ENCODE data around the gene PIBF1. TPM values are rescaled to one million over a fixed set of nuclear protein-coding genes. Genes with fewer than 3 reads are reported as not detected.

Gene PIBF1
- 10 to 100 TPM; 13.2 to 54.0 (median 30.6) TPM for total RNA-seq

GRCh38 chr13:72781451-72782439 is at the start of gene PIBF1, which contains the start of gene DIS3:
TSS of gene PIBF1 (plus strand) at chr13:72782133. CDS start at chr13:72783470, 1,337 bp downstream.
TSS of gene DIS3 (minus strand) at chr13:72781900. CDS start at chr13:72781832, 68 bp downstream.
- no peak for TF ChIP-seq CTCF (IDR thresholded peaks at IDR 0.05; ENCODE audit: low read depth)

- TF ChIP-seq CTCF (IDR thresholded peaks at IDR 0.05; ENCODE audit: low read depth): no peak
Observed at GRCh38 chr13:72737033-72737432, 44.9 kb upstream of the PIBF1 start.

- TF ChIP-seq CTCF (IDR thresholded peaks at IDR 0.05; ENCODE audit: low read depth): no peak
Observed at GRCh38 chr13:72740015-72740414, 41.9 kb upstream of the PIBF1 start.

- TF ChIP-seq CTCF (IDR thresholded peaks at IDR 0.05; ENCODE audit: low read depth): no peak
Observed at GRCh38 chr13:72745260-72745659, 36.7 kb upstream of the PIBF1 start.

GRCh38 chr13:72751220-72751619 is 30.7 kb upstream of the PIBF1 start:
- TF ChIP-seq CTCF (IDR thresholded peaks at IDR 0.05; ENCODE audit: low read depth): no peak

GRCh38 chr13:72754111-72754510 is 27.8 kb upstream of the PIBF1 start:
- no peak for TF ChIP-seq CTCF (IDR thresholded peaks at IDR 0.05; ENCODE audit: low read depth)

- TF ChIP-seq CTCF (IDR thresholded peaks at IDR 0.05; ENCODE audit: low read depth): no peak
Observed at GRCh38 chr13:72757792-72758535, 24.0 kb upstream of the PIBF1 start.
